Progenitor cell of endocrine pancreas (in vitro differentiated cells): Measurements from ENCODE around the gene DOCK1. TPM values are rescaled to one million over a fixed set of nuclear protein-coding genes. Genes with fewer than 3 reads are reported as not detected.

Experiments used
- DNase-seq: peaks from one replicate; pipeline ENCODE4 v3.0.0; 2021; ENCODE audit warnings: low spot score; ENCODE audit not compliant: unreplicated experiment
- H3K27ac Mint-ChIP-seq: 2 replicates; pipeline ENCODE4 v1.8.0; 2021; ENCODE audit warnings: mild to moderate bottlenecking, moderate library complexity, mixed read lengths
- H3K27me3 Mint-ChIP-seq: 2 replicates; pipeline ENCODE4 v1.8.0; 2021; ENCODE audit warnings: mixed read lengths
- H3K36me3 Mint-ChIP-seq: 2 replicates; pipeline ENCODE4 v1.8.0; 2022; ENCODE audit warnings: mixed read lengths; ENCODE audit not compliant: insufficient read depth
- H3K4me1 Mint-ChIP-seq: 2 replicates; pipeline ENCODE4 v1.8.0; 2021; ENCODE audit warnings: low read depth, mixed read lengths
- H3K4me3 Mint-ChIP-seq: 2 replicates; pipeline ENCODE4 v1.8.0; 2021; ENCODE audit warnings: low read depth, mild to moderate bottlenecking, moderate library complexity, mixed read lengths
- H3K9me3 Mint-ChIP-seq: 2 replicates; pipeline ENCODE4 v1.8.0; 2021; ENCODE audit warnings: low read depth, mixed read lengths
- total RNA-seq: library from RNA; stranded (reverse); gene quantifications from 2 replicates; pipeline ENCODE4 v1.2.1, GENCODE V29; 2021
- TF ChIP-seq, protein P1 (sequence below): fragments of 200-600 bp; sonication (generic); IDR thresholded peaks from one replicate; pipeline ENCODE4 v1.5.0; 2021; ENCODE audit warnings: antibody characterized with exemption, mild to moderate bottlenecking; ENCODE audit not compliant: unreplicated experiment

Gene DOCK1
- total RNA-seq, 1 donor from 2014 or later: 77.8 TPM

DNA sequence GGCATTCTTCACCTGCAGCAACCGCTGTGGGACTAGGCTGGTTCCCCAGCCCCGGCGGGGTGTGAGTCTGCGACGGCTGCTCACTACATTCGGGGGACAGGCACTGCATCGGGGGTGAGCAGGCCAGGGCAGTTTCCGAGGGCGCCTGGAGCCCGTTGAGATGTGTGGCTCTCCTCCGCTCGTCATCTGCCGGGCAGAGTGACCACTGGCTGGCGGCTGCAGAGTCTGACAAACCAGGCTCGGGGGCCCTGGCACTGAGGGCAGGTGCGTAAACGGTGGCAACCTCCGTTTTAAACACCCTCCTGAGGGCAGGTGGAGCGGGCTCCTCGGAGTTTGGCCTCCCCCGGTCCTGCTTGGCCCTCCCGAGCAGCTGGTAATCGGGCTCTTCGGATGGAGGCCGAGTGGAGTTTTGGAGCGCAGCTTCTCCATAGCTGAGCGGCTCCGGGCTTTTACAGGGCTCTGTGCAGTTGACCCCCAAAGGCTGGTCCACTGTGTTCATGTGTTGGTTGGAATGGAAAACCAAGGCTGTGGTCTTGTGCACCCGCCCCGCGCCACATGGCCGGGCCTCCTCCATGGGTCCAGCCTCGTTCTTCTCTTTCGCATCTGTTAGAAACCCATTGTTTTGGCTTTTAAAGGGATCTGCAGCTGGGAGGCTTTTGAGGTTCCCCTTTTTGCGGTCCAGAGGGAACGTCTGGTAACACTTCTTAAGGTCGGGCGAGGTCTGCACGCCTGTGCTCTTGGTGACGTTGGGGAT is 270.3 kb downstream of the DOCK1 start:
- Mint-ChIP-seq H3K36me3 (peaks cover 2% of the 10 kb centered on the region), H3K4me3 (no peak overlapping the region), H3K9me3 (no peaks in the 10 kb centered on the region), H3K27ac (no peak overlapping the region), H3K4me1 (no peaks in the 10 kb centered on the region), H3K27me3 (no peaks in the 10 kb centered on the region)
- DNase-seq: no peak
- TF ChIP-seq, protein P1, sequence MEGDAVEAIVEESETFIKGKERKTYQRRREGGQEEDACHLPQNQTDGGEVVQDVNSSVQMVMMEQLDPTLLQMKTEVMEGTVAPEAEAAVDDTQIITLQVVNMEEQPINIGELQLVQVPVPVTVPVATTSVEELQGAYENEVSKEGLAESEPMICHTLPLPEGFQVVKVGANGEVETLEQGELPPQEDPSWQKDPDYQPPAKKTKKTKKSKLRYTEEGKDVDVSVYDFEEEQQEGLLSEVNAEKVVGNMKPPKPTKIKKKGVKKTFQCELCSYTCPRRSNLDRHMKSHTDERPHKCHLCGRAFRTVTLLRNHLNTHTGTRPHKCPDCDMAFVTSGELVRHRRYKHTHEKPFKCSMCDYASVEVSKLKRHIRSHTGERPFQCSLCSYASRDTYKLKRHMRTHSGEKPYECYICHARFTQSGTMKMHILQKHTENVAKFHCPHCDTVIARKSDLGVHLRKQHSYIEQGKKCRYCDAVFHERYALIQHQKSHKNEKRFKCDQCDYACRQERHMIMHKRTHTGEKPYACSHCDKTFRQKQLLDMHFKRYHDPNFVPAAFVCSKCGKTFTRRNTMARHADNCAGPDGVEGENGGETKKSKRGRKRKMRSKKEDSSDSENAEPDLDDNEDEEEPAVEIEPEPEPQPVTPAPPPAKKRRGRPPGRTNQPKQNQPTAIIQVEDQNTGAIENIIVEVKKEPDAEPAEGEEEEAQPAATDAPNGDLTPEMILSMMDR: no peak

DNA sequence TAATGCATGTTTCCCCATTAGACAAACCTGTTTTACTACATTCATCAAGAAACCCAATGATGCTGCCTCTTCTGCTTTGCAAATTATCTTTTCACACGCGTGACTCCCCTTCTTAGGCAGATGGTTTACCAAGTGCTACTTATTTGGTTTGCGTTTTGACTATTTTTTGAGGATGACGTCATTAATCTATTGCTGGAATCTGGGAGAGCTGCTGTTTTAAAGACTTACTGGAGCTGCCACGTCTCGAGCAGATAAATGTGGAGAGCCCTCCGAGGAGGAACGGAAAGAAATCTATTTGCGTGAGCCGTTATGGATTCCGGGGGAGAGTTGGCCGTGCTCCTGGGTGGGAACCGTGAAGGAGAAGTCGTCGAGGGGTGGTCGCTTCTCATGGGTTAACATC is 271.4 kb downstream of the DOCK1 start:
- Mint-ChIP-seq H3K9me3 (no peaks in the 10 kb centered on the region), H3K27ac (no peak overlapping the region), H3K27me3 (no peaks in the 10 kb centered on the region), H3K4me3 (no peak overlapping the region), H3K36me3 (peaks cover 2% of the 10 kb centered on the region), H3K4me1 (no peaks in the 10 kb centered on the region)
- TF ChIP-seq, protein P1: no peak
- DNase-seq: no peak

DNA sequence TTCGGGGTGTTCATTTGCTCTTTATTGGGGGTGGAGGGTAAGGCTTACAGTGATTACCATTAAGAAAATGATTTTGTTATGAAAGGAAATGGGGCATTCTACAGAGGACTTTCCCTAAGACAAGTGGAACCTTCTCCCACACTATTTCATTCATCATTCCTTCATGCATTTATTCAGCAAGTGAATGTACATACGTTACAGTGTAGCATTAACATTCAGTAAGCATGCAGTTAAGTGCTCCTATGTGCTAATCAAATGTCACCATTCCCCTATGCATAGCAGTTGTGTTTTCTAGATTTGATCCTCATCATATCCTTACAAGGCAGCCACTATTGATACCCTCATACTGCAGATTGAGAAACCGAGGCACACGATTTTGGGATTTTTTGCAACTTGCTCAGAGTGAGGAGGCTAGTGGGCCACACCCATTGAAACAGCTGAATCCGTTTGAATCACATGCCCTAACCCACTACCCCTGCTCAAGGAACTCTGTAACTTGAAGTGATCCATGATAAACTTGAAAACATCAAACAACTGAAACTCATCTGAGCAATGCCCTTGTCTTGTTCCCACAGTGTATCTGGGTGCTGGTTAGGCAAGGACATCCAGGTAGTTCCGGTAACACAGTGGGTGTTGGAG is 274.5 kb downstream of the DOCK1 start:
- H3K4me1 Mint-ChIP-seq: no peaks in the 10 kb centered on the region
- no peaks in the 10 kb centered on the region for H3K9me3 Mint-ChIP-seq
- no peak for DNase-seq
- H3K27ac Mint-ChIP-seq: no peak overlapping the region
- no peaks in the 10 kb centered on the region for H3K27me3 Mint-ChIP-seq
- TF ChIP-seq, protein P1: no peak
- peaks cover 2% of the 10 kb centered on the region for H3K36me3 Mint-ChIP-seq
- H3K4me3 Mint-ChIP-seq: no peak overlapping the region

DNA sequence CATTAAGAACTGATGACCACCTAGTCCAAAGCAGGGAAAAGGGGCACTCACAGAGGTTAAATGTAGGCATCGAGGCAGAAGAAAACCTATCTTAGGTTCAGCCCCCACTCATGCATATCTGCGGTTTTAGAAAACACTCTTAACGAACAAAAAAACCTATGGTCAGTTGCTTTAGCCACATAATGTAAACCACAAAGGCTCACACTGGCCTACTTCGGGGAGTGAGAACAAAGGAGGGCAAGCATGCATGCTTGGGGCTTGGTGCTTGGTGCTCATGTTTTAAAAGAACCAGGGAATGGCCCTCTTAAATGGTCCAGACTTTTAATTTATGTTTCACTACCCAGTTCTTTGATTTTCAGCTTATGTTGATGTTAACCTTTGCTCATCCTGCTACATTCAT is 276.9 kb downstream of the DOCK1 start:
- Mint-ChIP-seq H3K27ac (no peak overlapping the region), H3K27me3 (no peaks in the 10 kb centered on the region), H3K9me3 (no peaks in the 10 kb centered on the region), H3K4me3 (no peak overlapping the region), H3K36me3 (peaks cover 2% of the 10 kb centered on the region), H3K4me1 (no peaks in the 10 kb centered on the region)
- TF ChIP-seq, protein P1: no peak
- no peak for DNase-seq

DNA sequence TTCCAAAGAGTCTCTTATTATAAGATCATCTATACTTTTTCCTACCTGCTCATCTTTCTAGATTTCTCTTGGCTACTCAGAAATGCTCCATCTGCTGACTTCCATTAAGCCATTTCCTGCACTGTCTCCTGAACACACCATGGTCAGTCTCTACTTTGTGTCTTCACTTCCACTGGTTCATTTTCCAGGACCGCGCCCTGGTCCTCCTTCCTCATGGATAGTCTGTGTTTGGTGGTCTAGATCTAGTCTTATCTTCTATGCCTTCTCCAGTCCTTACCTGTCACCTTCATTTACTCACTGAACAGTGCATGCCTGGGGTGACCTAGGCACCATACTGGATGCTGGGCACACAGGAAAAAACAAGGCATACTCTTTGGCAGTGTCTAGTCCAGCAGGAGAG is 279.4 kb downstream of the DOCK1 start:
- no peak overlapping the region for H3K27ac Mint-ChIP-seq
- no peak overlapping the region for H3K4me3 Mint-ChIP-seq
- H3K36me3 Mint-ChIP-seq: peaks cover 2% of the 10 kb centered on the region
- no peak for DNase-seq
- H3K4me1 Mint-ChIP-seq: peaks cover under 1% of the 10 kb centered on the region
- TF ChIP-seq, protein P1: no peak
- H3K9me3 Mint-ChIP-seq: no peaks in the 10 kb centered on the region
- no peaks in the 10 kb centered on the region for H3K27me3 Mint-ChIP-seq
